Measurements from ENCODE around the gene GABRR2.

GABRR2 gene

GRCh38 chr6:89221129-89221528, 94.0 kb downstream of the GABRR2 start:
- peaks cover 8% of the 10 kb centered on the region for H3K4me1 ChIP-seq (ENCODE audit: low read length)

GRCh38 chr6:89217299-89217910, 97.7 kb downstream of the GABRR2 start, which contains the start of gene GABRR1:
TSS of gene GABRR1 (minus strand) at chr6:89217358. CDS start at chr6:89217322, 36 bp downstream.
- no peak for TF ChIP-seq EZH2phosphoT487 (IDR thresholded peaks at IDR 0.05; ENCODE audit: low read length)
- TF ChIP-seq EZH2 (optimal IDR thresholded peaks at IDR 0.05; ENCODE audit: low read depth, low read length): no peak
- TF ChIP-seq CTCF (IDR thresholded peaks at IDR 0.05; ENCODE audit: low read length): no peak
- DNase-seq: no peak
- Histone ChIP-seq H3F3A (ENCODE audit: insufficient read depth, low read length) (peaks cover 5% of the 10 kb centered on the region), H3K4me2 (ENCODE audit: low read depth, low read length) (no peak within 1 kb of the TSS), H3K9me2 (replicated peaks; ENCODE audit: insufficient read depth, low read length) (no peaks in the 10 kb centered on the region), H3K27me3 (replicated peaks; ENCODE audit: insufficient read depth, low read length) (no peaks in the 10 kb centered on the region), H4K20me1 (ENCODE audit: insufficient read depth, low read length) (no peaks in the 10 kb centered on the region), H3K9ac (ENCODE audit: low read length) (no peak within 1 kb of the TSS), H3K9me3 (replicated peaks; ENCODE audit: insufficient read depth, low read length) (no peaks in the 10 kb centered on the region), H2AFZ (ENCODE audit: low read length) (no peak within 1 kb of the TSS), H3K4me1 (ENCODE audit: low read length) (peaks cover 27% of the 10 kb centered on the region), H3K79me2 (ENCODE audit: low read length) (no peaks in the 10 kb centered on the region), H3K4me3 (ENCODE audit: low read length) (no peak within 1 kb of the TSS), H3K36me3 (replicated peaks; ENCODE audit: insufficient read depth, low read length) (no peaks in the 10 kb centered on the region), H3K27ac (ENCODE audit: low read length) (no peak within 1 kb of the TSS)

More at GRCh38 chr6:89221129-89221528, 94.0 kb downstream of the GABRR2 start:
- H3K9me2 ChIP-seq (replicated peaks; ENCODE audit: insufficient read depth, low read length): no peaks in the 10 kb centered on the region
- H3K79me2 ChIP-seq (ENCODE audit: low read length): no peaks in the 10 kb centered on the region
- no peaks in the 10 kb centered on the region for H3F3A ChIP-seq (ENCODE audit: insufficient read depth, low read length)
- H3K27me3 ChIP-seq (replicated peaks; ENCODE audit: insufficient read depth, low read length): no peaks in the 10 kb centered on the region
- DNase-seq: peak; percentile 51
- H3K4me2 ChIP-seq (ENCODE audit: low read depth, low read length): no peak overlapping the region
- H3K27ac ChIP-seq (ENCODE audit: low read length): no peak overlapping the region
- no peak overlapping the region for H2AFZ ChIP-seq (ENCODE audit: low read length)
- H3K9me3 ChIP-seq (replicated peaks; ENCODE audit: insufficient read depth, low read length): no peaks in the 10 kb centered on the region
- H3K9ac ChIP-seq (ENCODE audit: low read length): no peak overlapping the region
- H4K20me1 ChIP-seq (ENCODE audit: insufficient read depth, low read length): no peaks in the 10 kb centered on the region
- no peak overlapping the region for H3K4me3 ChIP-seq (ENCODE audit: low read length)
- no peaks in the 10 kb centered on the region for H3K36me3 ChIP-seq (replicated peaks; ENCODE audit: insufficient read depth, low read length)
- TF ChIP-seq EZH2phosphoT487 (IDR thresholded peaks at IDR 0.05; ENCODE audit: low read length) (no peak), CTCF (IDR thresholded peaks at IDR 0.05; ENCODE audit: low read length) (no peak), EZH2 (optimal IDR thresholded peaks at IDR 0.05; ENCODE audit: low read depth, low read length) (no peak)

- Histone ChIP-seq H3F3A (ENCODE audit: insufficient read depth, low read length) (peaks cover 5% of the 10 kb centered on the region), H3K9ac (ENCODE audit: low read length) (no peak overlapping the region), H3K9me2 (replicated peaks; ENCODE audit: insufficient read depth, low read length) (no peaks in the 10 kb centered on the region), H3K4me1 (ENCODE audit: low read length) (peaks cover 27% of the 10 kb centered on the region), H3K9me3 (replicated peaks; ENCODE audit: insufficient read depth, low read length) (no peaks in the 10 kb centered on the region), H3K4me3 (ENCODE audit: low read length) (no peak overlapping the region), H2AFZ (ENCODE audit: low read length) (no peak overlapping the region), H3K27ac (ENCODE audit: low read length) (no peak overlapping the region), H3K79me2 (ENCODE audit: low read length) (no peaks in the 10 kb centered on the region), H3K4me2 (ENCODE audit: low read depth, low read length) (no peak overlapping the region), H3K36me3 (replicated peaks; ENCODE audit: insufficient read depth, low read length) (no peaks in the 10 kb centered on the region), H3K27me3 (replicated peaks; ENCODE audit: insufficient read depth, low read length) (no peaks in the 10 kb centered on the region), H4K20me1 (ENCODE audit: insufficient read depth, low read length) (no peaks in the 10 kb centered on the region)
- DNase-seq: no peak
- TF ChIP-seq EZH2 (optimal IDR thresholded peaks at IDR 0.05; ENCODE audit: low read depth, low read length) (no peak), EZH2phosphoT487 (IDR thresholded peaks at IDR 0.05; ENCODE audit: low read length) (no peak), CTCF (IDR thresholded peaks at IDR 0.05; ENCODE audit: low read length) (no peak)
Measured at GRCh38 chr6:89216411-89216810, 98.7 kb downstream of the GABRR2 start.
